NK-92 (cell line): ENCODE measurements around the gene ODC1.

Experiments used
- DNase-seq: peaks from one replicate; lab custom pipeline; 2025; ENCODE audit not compliant: unreplicated experiment; lab: John Stamatoyannopoulos, UW

ODC1 gene

GRCh38 chr2:10419553-10420257 lies 28.4 kb downstream of the ODC1 start:
- no peak for DNase-seq

GRCh38 chr2:10417551-10418335 lies 30.4 kb downstream of the ODC1 start:
- DNase-seq, result no peak

- DNase-seq, result no peak
These were observed 32.5 kb downstream of the ODC1 start for GRCh38 chr2:10415640-10416039.

GRCh38 chr2:10415048-10415447 lies 33.1 kb downstream of the ODC1 start:
- no peak for DNase-seq

- no peak for DNase-seq
These were observed 33.5 kb downstream of the ODC1 start for GRCh38 chr2:10414591-10414990.

GRCh38 chr2:10413991-10414451 lies 34.1 kb downstream of the ODC1 start:
- DNase-seq, result no peak

GRCh38 chr2:10413503-10413902 lies 34.6 kb downstream of the ODC1 start:
- DNase-seq, result no peak

GRCh38 chr2:10412380-10412779 lies 35.7 kb downstream of the ODC1 start:
- no peak for DNase-seq

GRCh38 chr2:10411557-10411956 lies 36.6 kb downstream of the ODC1 start:
- DNase-seq, result no peak

- DNase-seq, result no peak
These were observed 37.2 kb downstream of the ODC1 start for GRCh38 chr2:10410823-10411437.

- no peak for DNase-seq
These were observed 37.9 kb downstream of the ODC1 start for GRCh38 chr2:10410001-10410822.

- DNase-seq, result no peak
These were observed 39.2 kb downstream of the ODC1 start for GRCh38 chr2:10408649-10409579.

- DNase-seq, result no peak
These were observed 40.1 kb downstream of the ODC1 start for GRCh38 chr2:10407841-10408648.

GRCh38 chr2:10407432-10407831 lies 40.7 kb downstream of the ODC1 start:
- DNase-seq, result no peak

GRCh38 chr2:10406491-10407188 lies 41.5 kb downstream of the ODC1 start:
- no peak for DNase-seq

- no peak for DNase-seq
These were observed 42.1 kb downstream of the ODC1 start for GRCh38 chr2:10406016-10406415.

- no peak for DNase-seq
These were observed 42.7 kb downstream of the ODC1 start for GRCh38 chr2:10405448-10405847.

GRCh38 chr2:10404324-10405143 lies 43.6 kb downstream of the ODC1 start:
- DNase-seq, result no peak
